Smooth muscle cell (in vitro differentiated cells): ENCODE results near the gene SLIT3. TPM values are rescaled to one million over a fixed set of nuclear protein-coding genes. Genes with fewer than 3 reads are reported as not detected.

Experiments used
- DNase-seq: peaks from one replicate; lab custom pipeline; 2025; ENCODE audit not compliant: unreplicated experiment; lab: John Stamatoyannopoulos, UW
- H2AFZ ChIP-seq: fragments of 200-600 bp; sonication (generic); 2 replicates; pipeline ENCODE4 v1.6.0; 2016; ENCODE audit warnings: antibody characterized with exemption, low read depth, mild to moderate bottlenecking
- H3F3A ChIP-seq: fragments of 200-600 bp; sonication (generic); 2 replicates; pipeline ENCODE4 v1.6.0; 2017; ENCODE audit warnings: antibody characterized with exemption, low read depth
- H3K27ac ChIP-seq: fragments of 200-600 bp; sonication (generic); 2 replicates; pipeline ENCODE4 v1.5.1; 2016; ENCODE audit warnings: low read depth, mild to moderate bottlenecking
- H3K27me3 ChIP-seq: fragments of 200-600 bp; sonication (generic); 2 replicates; pipeline ENCODE4 v1.6.1; 2016; ENCODE audit warnings: low read depth, mild to moderate bottlenecking
- H3K36me3 ChIP-seq: fragments of 200-600 bp; sonication (generic); 2 replicates; pipeline ENCODE4 v1.5.1; 2016; ENCODE audit warnings: low read depth
- H3K4me1 ChIP-seq: fragments of 200-600 bp; sonication (generic); 2 replicates; pipeline ENCODE4 v1.5.1; 2016; ENCODE audit warnings: low read depth
- H3K4me2 ChIP-seq: fragments of 200-600 bp; sonication (generic); 2 replicates; pipeline ENCODE4 v1.6.0; 2016; ENCODE audit warnings: mild to moderate bottlenecking
- H3K4me3 ChIP-seq: fragments of 200-600 bp; sonication (generic); 2 replicates; pipeline ENCODE4 v1.5.1; 2016; ENCODE audit warnings: mild to moderate bottlenecking
- H3K79me2 ChIP-seq: fragments of 200-600 bp; sonication (generic); 2 replicates; pipeline ENCODE4 v1.6.0; 2016; ENCODE audit warnings: low read depth, mild to moderate bottlenecking
- H3K9ac ChIP-seq: fragments of 200-600 bp; sonication (generic); 2 replicates; pipeline ENCODE4 v1.6.0; 2016; ENCODE audit warnings: low read depth
- H3K9me3 ChIP-seq: fragments of 200-600 bp; sonication (generic); replicated peaks from 2 replicates; pipeline ENCODE4 v1.5.1; 2016; ENCODE audit warnings: low read depth
- H4K20me1 ChIP-seq: fragments of 200-600 bp; sonication (generic); 2 replicates; pipeline ENCODE4 v1.6.0; 2016; ENCODE audit warnings: low read depth
- CTCF ChIP-seq: fragments of 200-600 bp; sonication (generic); IDR thresholded peaks from 2 replicates; pipeline ENCODE4 v1.5.1; 2017; ENCODE audit warnings: borderline replicate concordance, mild to moderate bottlenecking, antibody characterized with exemption; ENCODE audit not compliant: insufficient read depth, poor library complexity, severe bottlenecking
- WGBS: methylation state at CpG from one replicate; pipeline ENCODE4 v1.1.7; 2016; ENCODE audit warnings: low lambda C conversion rate; 5-methylcytosine and 5-hydroxymethylcytosine counted together
- polyA plus RNA-seq: library from polyadenylated mRNA; unstranded; fragments of >200 nt; fragmentation: Nextera tagmentation; extraction: Ambion mirVana; gene quantifications from 2 replicates; pipeline ENCODE4 v1.2.1, GENCODE V29; 2016
- total RNA-seq: library from RNA; depleted of rRNA; stranded (reverse); fragments of >200 nt; gene quantifications from 2 replicates; pipeline ENCODE4 v1.2.3, GENCODE V29; 2014

Gene SLIT3
- total and polyA plus RNA-seq, 2 experiments from 2014 or later = 25.4 to 29.5 TPM

GRCh38 chr5:169151051-169151805, 149.7 kb downstream of the SLIT3 start:
- peaks cover 4% of the 10 kb centered on the region for H3F3A ChIP-seq
- no peak overlapping the region for H3K9ac ChIP-seq
- 78% methylated on average over 6 of the region's 6 CpGs for WGBS
- H3K27ac ChIP-seq = no peak overlapping the region
- no peak for DNase-seq
- H3K27me3 ChIP-seq = no peaks in the 10 kb centered on the region
- H4K20me1 ChIP-seq = no peaks in the 10 kb centered on the region
- H3K79me2 ChIP-seq = no peaks in the 10 kb centered on the region
- no peak overlapping the region for H3K4me3 ChIP-seq
- H3K4me1 ChIP-seq = no peaks in the 10 kb centered on the region
- no peaks in the 10 kb centered on the region for H3K36me3 ChIP-seq
- no peak overlapping the region for H2AFZ ChIP-seq
- H3K9me3 ChIP-seq = no peaks in the 10 kb centered on the region
- no peak for TF ChIP-seq CTCF
- H3K4me2 ChIP-seq = no peak overlapping the region

GRCh38 chr5:169150108-169150507, 150.8 kb downstream of the SLIT3 start:
- Histone ChIP-seq H3K27me3 (no peaks in the 10 kb centered on the region), H3K27ac (no peak overlapping the region), H3K4me3 (no peak overlapping the region), H3K36me3 (no peaks in the 10 kb centered on the region), H3F3A (no peaks in the 10 kb centered on the region), H4K20me1 (no peaks in the 10 kb centered on the region), H3K79me2 (no peaks in the 10 kb centered on the region), H3K4me2 (no peak overlapping the region), H3K4me1 (no peaks in the 10 kb centered on the region), H2AFZ (no peak overlapping the region), H3K9ac (no peak overlapping the region), H3K9me3 (no peaks in the 10 kb centered on the region)
- no peak for TF ChIP-seq CTCF
- WGBS = 74% methylated on average over 3 of the region's 3 CpGs
- DNase-seq = no peak

DNA sequence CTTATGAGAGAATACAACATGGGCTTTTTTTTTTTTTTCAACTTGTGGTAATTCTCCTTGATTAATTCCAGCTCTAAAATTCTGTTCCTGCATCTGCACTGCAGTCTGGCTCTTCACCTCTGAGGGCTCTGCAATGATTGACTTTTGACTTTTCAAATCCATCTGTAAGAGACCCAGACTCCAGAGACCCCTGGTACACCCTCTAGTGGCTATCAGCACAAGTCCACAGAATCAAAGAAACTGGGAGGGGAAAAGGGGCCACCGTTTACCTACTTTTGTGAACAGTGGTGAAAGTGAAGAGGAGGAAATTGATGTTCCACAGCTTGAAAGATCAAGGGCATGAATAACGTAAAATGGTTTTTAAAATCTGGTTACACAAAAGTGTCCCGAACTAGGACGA, 151.6 kb downstream of the SLIT3 start:
- H3K36me3 ChIP-seq = no peaks in the 10 kb centered on the region
- no peak overlapping the region for H3K4me2 ChIP-seq
- no peak overlapping the region for H3K4me3 ChIP-seq
- no peaks in the 10 kb centered on the region for H3K79me2 ChIP-seq
- H3K9ac ChIP-seq = no peak overlapping the region
- WGBS = 59% methylated on average over 4 of the region's 4 CpGs
- H3K27ac ChIP-seq = no peak overlapping the region
- no peaks in the 10 kb centered on the region for H4K20me1 ChIP-seq
- H3K27me3 ChIP-seq = no peaks in the 10 kb centered on the region
- H3F3A ChIP-seq = no peaks in the 10 kb centered on the region
- H3K9me3 ChIP-seq = no peaks in the 10 kb centered on the region
- DNase-seq = no peak
- H2AFZ ChIP-seq = no peak overlapping the region
- H3K4me1 ChIP-seq = no peaks in the 10 kb centered on the region
- peak; percentile 23 for TF ChIP-seq CTCF
